Smooth muscle cell (in vitro differentiated cells): ENCODE results near the gene UFSP1. TPM values are rescaled to one million over a fixed set of nuclear protein-coding genes. Genes with fewer than 3 reads are reported as not detected.

ENCODE experiments used
- DNase-seq: peaks from one replicate; lab custom pipeline; 2025; ENCODE audit not compliant: unreplicated experiment; lab: John Stamatoyannopoulos, UW
- H2AFZ ChIP-seq: fragments of 200-600 bp; sonication (generic); 2 replicates; pipeline ENCODE4 v1.6.0; 2016; ENCODE audit warnings: antibody characterized with exemption, low read depth, mild to moderate bottlenecking
- H3F3A ChIP-seq: fragments of 200-600 bp; sonication (generic); 2 replicates; pipeline ENCODE4 v1.6.0; 2017; ENCODE audit warnings: antibody characterized with exemption, low read depth
- H3K27ac ChIP-seq: fragments of 200-600 bp; sonication (generic); 2 replicates; pipeline ENCODE4 v1.5.1; 2016; ENCODE audit warnings: low read depth, mild to moderate bottlenecking
- H3K27me3 ChIP-seq: fragments of 200-600 bp; sonication (generic); 2 replicates; pipeline ENCODE4 v1.6.1; 2016; ENCODE audit warnings: low read depth, mild to moderate bottlenecking
- H3K36me3 ChIP-seq: fragments of 200-600 bp; sonication (generic); 2 replicates; pipeline ENCODE4 v1.5.1; 2016; ENCODE audit warnings: low read depth
- H3K4me1 ChIP-seq: fragments of 200-600 bp; sonication (generic); 2 replicates; pipeline ENCODE4 v1.5.1; 2016; ENCODE audit warnings: low read depth
- H3K4me2 ChIP-seq: fragments of 200-600 bp; sonication (generic); 2 replicates; pipeline ENCODE4 v1.6.0; 2016; ENCODE audit warnings: mild to moderate bottlenecking
- H3K4me3 ChIP-seq: fragments of 200-600 bp; sonication (generic); 2 replicates; pipeline ENCODE4 v1.5.1; 2016; ENCODE audit warnings: mild to moderate bottlenecking
- H3K79me2 ChIP-seq: fragments of 200-600 bp; sonication (generic); 2 replicates; pipeline ENCODE4 v1.6.0; 2016; ENCODE audit warnings: low read depth, mild to moderate bottlenecking
- H3K9ac ChIP-seq: fragments of 200-600 bp; sonication (generic); 2 replicates; pipeline ENCODE4 v1.6.0; 2016; ENCODE audit warnings: low read depth
- H3K9me3 ChIP-seq: fragments of 200-600 bp; sonication (generic); replicated peaks from 2 replicates; pipeline ENCODE4 v1.5.1; 2016; ENCODE audit warnings: low read depth
- H4K20me1 ChIP-seq: fragments of 200-600 bp; sonication (generic); 2 replicates; pipeline ENCODE4 v1.6.0; 2016; ENCODE audit warnings: low read depth
- WGBS: methylation state at CpG from one replicate; pipeline ENCODE4 v1.1.7; 2016; ENCODE audit warnings: low lambda C conversion rate; 5-methylcytosine and 5-hydroxymethylcytosine counted together
- polyA plus RNA-seq: library from polyadenylated mRNA; unstranded; fragments of >200 nt; fragmentation: Nextera tagmentation; extraction: Ambion mirVana; gene quantifications from 2 replicates; pipeline ENCODE4 v1.2.1, GENCODE V29; 2016
- total RNA-seq: library from RNA; depleted of rRNA; stranded (reverse); fragments of >200 nt; gene quantifications from 2 replicates; pipeline ENCODE4 v1.2.3, GENCODE V29; 2014
- TF ChIP-seq, protein P1 (sequence below): fragments of 200-600 bp; sonication (generic); IDR thresholded peaks from 2 replicates; pipeline ENCODE4 v1.5.1; 2017; ENCODE audit warnings: borderline replicate concordance, mild to moderate bottlenecking, antibody characterized with exemption; ENCODE audit not compliant: insufficient read depth, poor library complexity, severe bottlenecking

The UFSP1 gene
- total and polyA plus RNA-seq, 2 experiments from 2014 or later, result 1.2 to 2.6 TPM

DNA sequence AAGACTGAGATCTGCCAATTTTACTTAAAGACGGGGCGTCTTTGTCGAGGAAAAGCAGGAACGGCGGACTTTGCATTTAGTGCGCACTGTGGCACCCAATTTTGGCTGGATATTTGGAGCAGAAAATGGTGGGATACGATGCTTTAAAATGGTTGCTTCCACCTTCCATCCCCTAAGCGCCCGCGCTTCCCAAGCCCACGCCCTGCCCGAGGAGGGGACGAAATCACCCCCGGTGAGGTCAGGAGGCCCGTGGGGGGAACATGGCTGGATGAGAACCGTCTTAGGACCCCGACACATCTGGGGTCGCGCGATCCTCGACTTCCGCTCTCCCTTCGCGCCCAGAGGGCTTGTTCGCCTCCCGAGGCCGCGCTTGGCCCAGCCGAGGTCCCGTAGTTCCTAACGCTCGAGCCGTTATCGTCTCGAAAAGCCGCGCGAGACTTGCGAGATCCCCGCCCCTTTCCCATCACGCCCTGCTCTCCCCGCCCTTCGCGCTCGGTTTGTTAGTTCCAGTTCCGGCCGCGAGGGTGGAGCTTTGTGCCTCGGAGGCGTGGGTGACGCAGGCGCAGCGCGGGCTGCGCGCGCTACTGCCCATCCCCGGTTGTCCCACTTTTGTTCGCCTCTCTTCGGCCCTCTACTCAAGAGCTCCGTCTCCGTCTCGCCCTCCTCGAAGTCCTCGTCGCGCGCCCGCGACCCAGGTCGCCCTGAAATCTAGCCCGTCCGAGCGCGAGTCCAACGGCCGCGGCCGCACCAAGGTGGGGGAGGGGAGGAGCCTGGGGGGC lies 14.7 kb downstream of the UFSP1 start, which contains the start of gene SRRT:
Gene SRRT, plus strand, starts transcription at position 527 of the 779 bp plus-strand sequence. CDS start 488 bp downstream, outside the sequence.
- Histone ChIP-seq H3K4me2 (peak within 1 kb of the TSS; percentile 90), H3K4me3 (peak within 1 kb of the TSS; percentile 100), H4K20me1 (peaks cover 44% of the 10 kb centered on the region), H3K36me3 (peaks cover 11% of the 10 kb centered on the region), H3K9me3 (no peaks in the 10 kb centered on the region), H3K27me3 (no peaks in the 10 kb centered on the region), H3K9ac (peak within 1 kb of the TSS; percentile 98), H3K27ac (peak within 1 kb of the TSS; percentile 97), H3F3A (peaks cover 10% of the 10 kb centered on the region), H3K79me2 (peaks cover 49% of the 10 kb centered on the region), H3K4me1 (peaks cover 19% of the 10 kb centered on the region), H2AFZ (peak within 1 kb of the TSS; percentile 83)
- TF ChIP-seq, protein P1, sequence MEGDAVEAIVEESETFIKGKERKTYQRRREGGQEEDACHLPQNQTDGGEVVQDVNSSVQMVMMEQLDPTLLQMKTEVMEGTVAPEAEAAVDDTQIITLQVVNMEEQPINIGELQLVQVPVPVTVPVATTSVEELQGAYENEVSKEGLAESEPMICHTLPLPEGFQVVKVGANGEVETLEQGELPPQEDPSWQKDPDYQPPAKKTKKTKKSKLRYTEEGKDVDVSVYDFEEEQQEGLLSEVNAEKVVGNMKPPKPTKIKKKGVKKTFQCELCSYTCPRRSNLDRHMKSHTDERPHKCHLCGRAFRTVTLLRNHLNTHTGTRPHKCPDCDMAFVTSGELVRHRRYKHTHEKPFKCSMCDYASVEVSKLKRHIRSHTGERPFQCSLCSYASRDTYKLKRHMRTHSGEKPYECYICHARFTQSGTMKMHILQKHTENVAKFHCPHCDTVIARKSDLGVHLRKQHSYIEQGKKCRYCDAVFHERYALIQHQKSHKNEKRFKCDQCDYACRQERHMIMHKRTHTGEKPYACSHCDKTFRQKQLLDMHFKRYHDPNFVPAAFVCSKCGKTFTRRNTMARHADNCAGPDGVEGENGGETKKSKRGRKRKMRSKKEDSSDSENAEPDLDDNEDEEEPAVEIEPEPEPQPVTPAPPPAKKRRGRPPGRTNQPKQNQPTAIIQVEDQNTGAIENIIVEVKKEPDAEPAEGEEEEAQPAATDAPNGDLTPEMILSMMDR, result no peak
- 3% methylated on average over 73 of the region's 79 CpGs for WGBS
- DNase-seq, result peak; percentile 86

DNA sequence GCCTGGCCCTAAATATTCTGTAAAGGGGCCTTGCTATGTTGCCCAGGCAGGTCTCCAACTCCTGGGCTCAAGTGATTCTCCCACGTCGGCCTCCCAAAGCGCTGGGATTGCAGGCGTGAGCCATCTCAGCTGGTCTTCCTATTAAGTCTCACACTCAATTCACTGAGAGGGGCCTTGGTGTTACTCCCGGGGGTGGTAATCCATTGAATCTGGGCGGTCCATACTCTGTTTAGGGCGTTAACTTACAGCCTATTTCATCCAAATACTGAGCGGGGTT lies 15.3 kb downstream of the UFSP1 start:
- peaks cover 9% of the 10 kb centered on the region for H3K36me3 ChIP-seq

DNA sequence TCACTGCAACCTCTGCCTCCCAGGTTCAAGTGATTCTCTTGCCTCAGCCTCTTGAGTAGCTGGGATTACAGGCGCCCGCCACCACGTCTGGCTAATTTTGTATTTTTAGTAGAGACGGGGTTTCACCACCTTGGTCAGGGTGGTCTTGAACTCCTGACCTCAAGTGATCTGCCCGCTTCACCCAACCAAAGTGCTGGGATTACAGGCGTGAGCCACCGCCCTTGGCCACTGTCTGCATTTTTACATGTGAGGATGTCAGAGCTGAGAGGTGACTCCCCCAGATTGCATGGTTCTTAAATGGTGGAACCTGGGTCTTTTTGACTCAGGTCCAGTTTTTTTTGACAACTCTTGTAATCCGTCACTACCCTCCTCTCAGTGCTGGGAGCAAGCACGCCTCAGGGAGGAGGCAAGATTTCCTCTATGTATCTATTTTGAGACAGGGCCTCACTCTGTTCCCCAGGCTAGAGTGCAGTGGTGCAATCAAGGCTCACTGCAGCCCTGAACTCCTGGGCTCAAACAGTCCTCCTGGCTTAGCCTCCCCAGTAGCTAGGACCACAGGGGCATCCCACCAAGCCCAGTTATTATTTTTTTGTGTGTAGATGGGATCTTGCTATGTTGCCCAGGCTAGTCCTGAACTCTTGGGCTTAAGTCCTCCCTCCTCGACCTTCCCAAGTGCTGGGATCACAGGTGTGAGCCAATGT lies 15.8 kb downstream of the UFSP1 start:
- H3K27me3 ChIP-seq, result no peaks in the 10 kb centered on the region
- no peak overlapping the region for H3K9ac ChIP-seq
- peaks cover 49% of the 10 kb centered on the region for H3K79me2 ChIP-seq
- no peak overlapping the region for H2AFZ ChIP-seq
- 98% methylated on average over 10 of the region's 10 CpGs for WGBS
- no peak for DNase-seq
- peak overlapping the region; percentile 97 for H3K27ac ChIP-seq
- H3K4me3 ChIP-seq, result peak overlapping the region; percentile 100
- H3K4me1 ChIP-seq, result peaks cover 13% of the 10 kb centered on the region
- peaks cover 7% of the 10 kb centered on the region for H3K36me3 ChIP-seq
- H3K9me3 ChIP-seq, result no peaks in the 10 kb centered on the region
- peaks cover 34% of the 10 kb centered on the region for H4K20me1 ChIP-seq
- peaks cover 10% of the 10 kb centered on the region for H3F3A ChIP-seq
- peak overlapping the region; percentile 90 for H3K4me2 ChIP-seq
- TF ChIP-seq, protein P1, result no peak

More for the DNA sequence above, 15.3 kb downstream of the UFSP1 start:
- H3K79me2 ChIP-seq, result peaks cover 49% of the 10 kb centered on the region
- peak overlapping the region; percentile 98 for H3K9ac ChIP-seq
- H3K9me3 ChIP-seq, result no peaks in the 10 kb centered on the region
- WGBS, result 74% methylated on average over 8 of the region's 8 CpGs
- TF ChIP-seq, protein P1, result no peak
- H3K27ac ChIP-seq, result peak overlapping the region; percentile 97
- H3K4me1 ChIP-seq, result peaks cover 13% of the 10 kb centered on the region
- peaks cover 39% of the 10 kb centered on the region for H4K20me1 ChIP-seq
- peak overlapping the region; percentile 90 for H3K4me2 ChIP-seq
- H3F3A ChIP-seq, result peaks cover 10% of the 10 kb centered on the region
- no peak overlapping the region for H2AFZ ChIP-seq
- DNase-seq, result no peak
- H3K27me3 ChIP-seq, result no peaks in the 10 kb centered on the region
- peak overlapping the region; percentile 100 for H3K4me3 ChIP-seq
